T-helper 1 cell treated with Interleukin-12 subunit alpha and Interleukin-12 subunit beta and Interleukin-4 antibody, amounts not matched to agents 30 μg/mL and 1 μg/mL, for 36 hours (primary cell): ENCODE results near the gene NXPH1.

Source experiments
- H3K27ac Mint-ChIP-seq: one replicate; pipeline ENCODE4 v1.8.0; 2021; ENCODE audit warnings: mild to moderate bottlenecking, mixed read lengths
- H3K27me3 Mint-ChIP-seq: one replicate; pipeline ENCODE4 v1.8.0; 2021; ENCODE audit warnings: low read depth, mixed read lengths
- H3K36me3 Mint-ChIP-seq: one replicate; pipeline ENCODE4 v1.8.0; 2021; ENCODE audit warnings: low read depth, mixed read lengths
- H3K4me1 Mint-ChIP-seq: one replicate; pipeline ENCODE4 v1.8.0; 2021; ENCODE audit warnings: low read depth, mixed read lengths
- H3K4me3 Mint-ChIP-seq: one replicate; pipeline ENCODE4 v1.8.0; 2021; ENCODE audit warnings: mild to moderate bottlenecking, moderate library complexity, mixed read lengths
- H3K9me3 Mint-ChIP-seq: one replicate; pipeline ENCODE4 v1.8.0; 2021; ENCODE audit warnings: mixed read lengths

The NXPH1 gene

GRCh38 chr7:8627325-8627724 is 193.9 kb downstream of the NXPH1 start:
- Mint-ChIP-seq H3K4me3 (no peak overlapping the region), H3K27ac (no peak overlapping the region), H3K36me3 (no peaks in the 10 kb centered on the region), H3K4me1 (no peaks in the 10 kb centered on the region), H3K9me3 (peaks cover 5% of the 10 kb centered on the region), H3K27me3 (no peaks in the 10 kb centered on the region)

- Mint-ChIP-seq H3K4me3 (no peak overlapping the region), H3K9me3 (peaks cover 5% of the 10 kb centered on the region), H3K27me3 (no peaks in the 10 kb centered on the region), H3K27ac (no peak overlapping the region), H3K36me3 (no peaks in the 10 kb centered on the region), H3K4me1 (no peaks in the 10 kb centered on the region)
Measured at GRCh38 chr7:8628656-8629055, 195.2 kb downstream of the NXPH1 start.

GRCh38 chr7:8629504-8629903 is 196.1 kb downstream of the NXPH1 start:
- H3K4me3 Mint-ChIP-seq = no peak overlapping the region
- H3K27ac Mint-ChIP-seq = no peak overlapping the region
- no peaks in the 10 kb centered on the region for H3K4me1 Mint-ChIP-seq
- no peaks in the 10 kb centered on the region for H3K36me3 Mint-ChIP-seq
- H3K9me3 Mint-ChIP-seq = peaks cover 5% of the 10 kb centered on the region
- no peaks in the 10 kb centered on the region for H3K27me3 Mint-ChIP-seq

GRCh38 chr7:8637322-8637721 is 203.9 kb downstream of the NXPH1 start:
- no peaks in the 10 kb centered on the region for H3K27me3 Mint-ChIP-seq
- no peaks in the 10 kb centered on the region for H3K9me3 Mint-ChIP-seq
- H3K36me3 Mint-ChIP-seq = no peaks in the 10 kb centered on the region
- H3K27ac Mint-ChIP-seq = no peak overlapping the region
- no peak overlapping the region for H3K4me3 Mint-ChIP-seq
- H3K4me1 Mint-ChIP-seq = no peaks in the 10 kb centered on the region

DNA sequence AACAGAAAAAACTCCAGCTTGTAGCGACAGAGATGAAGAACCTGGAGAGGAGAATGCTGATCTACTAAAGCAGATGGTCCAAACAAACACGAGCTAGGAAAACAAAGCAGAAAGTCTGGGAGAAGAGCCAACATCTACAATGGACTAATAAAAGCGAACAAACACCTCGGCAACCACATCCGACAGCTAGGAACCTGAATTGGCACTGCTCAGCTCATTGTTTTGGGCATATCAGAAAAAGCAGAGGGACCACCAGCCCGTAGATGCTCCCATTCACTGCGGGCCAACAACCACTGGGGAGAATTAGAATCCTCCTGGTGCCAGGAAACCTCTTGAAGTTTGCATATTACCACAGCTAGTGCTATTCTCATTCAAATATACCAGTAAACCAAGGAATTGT is 204.7 kb downstream of the NXPH1 start:
- Mint-ChIP-seq H3K9me3 (no peaks in the 10 kb centered on the region), H3K27ac (no peak overlapping the region), H3K27me3 (no peaks in the 10 kb centered on the region), H3K36me3 (no peaks in the 10 kb centered on the region), H3K4me1 (no peaks in the 10 kb centered on the region), H3K4me3 (no peak overlapping the region)

DNA sequence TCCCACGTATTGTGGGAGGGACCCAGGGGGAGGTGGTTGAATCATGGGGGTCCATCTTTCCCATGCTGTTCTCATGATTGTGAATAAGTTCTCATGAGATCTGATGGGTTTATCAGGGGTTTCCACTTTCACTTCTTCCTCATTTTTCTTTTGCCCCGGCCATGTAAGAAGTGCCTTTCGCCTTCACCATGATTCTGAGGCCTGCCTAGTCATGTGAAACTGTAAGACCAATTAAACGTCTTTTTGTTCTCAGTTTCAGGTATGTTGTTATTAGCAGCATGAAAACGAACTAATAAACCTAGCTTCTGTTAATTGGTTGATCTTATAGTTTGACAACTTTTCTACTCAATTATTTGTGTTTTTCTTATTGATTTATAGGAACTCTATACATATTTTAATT is 206.3 kb downstream of the NXPH1 start:
- Mint-ChIP-seq H3K9me3 (no peaks in the 10 kb centered on the region), H3K4me1 (no peaks in the 10 kb centered on the region), H3K27ac (no peak overlapping the region), H3K4me3 (no peak overlapping the region), H3K27me3 (no peaks in the 10 kb centered on the region), H3K36me3 (no peaks in the 10 kb centered on the region)

- no peak overlapping the region for H3K4me3 Mint-ChIP-seq
- no peak overlapping the region for H3K27ac Mint-ChIP-seq
- no peaks in the 10 kb centered on the region for H3K27me3 Mint-ChIP-seq
- no peaks in the 10 kb centered on the region for H3K4me1 Mint-ChIP-seq
- no peaks in the 10 kb centered on the region for H3K36me3 Mint-ChIP-seq
- no peaks in the 10 kb centered on the region for H3K9me3 Mint-ChIP-seq
Measured at GRCh38 chr7:8640671-8641070, 207.3 kb downstream of the NXPH1 start.

GRCh38 chr7:8668627-8669500 is 235.5 kb downstream of the NXPH1 start:
- Mint-ChIP-seq H3K4me1 (no peaks in the 10 kb centered on the region), H3K27ac (no peak overlapping the region), H3K4me3 (no peak overlapping the region), H3K27me3 (no peaks in the 10 kb centered on the region), H3K36me3 (no peaks in the 10 kb centered on the region), H3K9me3 (peaks cover 6% of the 10 kb centered on the region)

DNA sequence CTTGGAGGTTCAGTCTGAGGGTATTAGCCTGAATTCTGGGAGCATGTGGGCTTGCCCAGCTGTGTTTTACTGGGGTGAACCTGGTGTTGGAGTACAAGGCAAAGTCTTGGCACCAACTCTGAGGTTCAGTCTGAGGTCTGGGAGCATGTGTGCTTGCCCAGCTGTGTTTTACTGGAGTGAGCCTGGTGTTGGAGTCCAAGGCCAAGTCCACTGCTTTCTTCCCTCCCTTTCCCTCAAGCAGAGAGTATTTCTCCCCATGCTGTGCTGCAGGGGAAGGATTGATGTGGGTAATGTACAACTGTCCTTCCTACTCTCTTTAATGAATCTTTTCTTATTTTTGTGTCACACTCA is 236.1 kb downstream of the NXPH1 start:
- H3K27me3 Mint-ChIP-seq = no peaks in the 10 kb centered on the region
- H3K4me3 Mint-ChIP-seq = no peak overlapping the region
- no peaks in the 10 kb centered on the region for H3K36me3 Mint-ChIP-seq
- no peaks in the 10 kb centered on the region for H3K4me1 Mint-ChIP-seq
- peaks cover 6% of the 10 kb centered on the region for H3K9me3 Mint-ChIP-seq
- no peak overlapping the region for H3K27ac Mint-ChIP-seq

GRCh38 chr7:8684426-8684825 is 251.0 kb downstream of the NXPH1 start:
- H3K4me3 Mint-ChIP-seq = no peak overlapping the region
- H3K27me3 Mint-ChIP-seq = no peaks in the 10 kb centered on the region
- no peaks in the 10 kb centered on the region for H3K9me3 Mint-ChIP-seq
- H3K4me1 Mint-ChIP-seq = no peaks in the 10 kb centered on the region
- H3K36me3 Mint-ChIP-seq = no peaks in the 10 kb centered on the region
- no peak overlapping the region for H3K27ac Mint-ChIP-seq

- H3K27me3 Mint-ChIP-seq = no peaks in the 10 kb centered on the region
- H3K36me3 Mint-ChIP-seq = no peaks in the 10 kb centered on the region
- H3K27ac Mint-ChIP-seq = no peak overlapping the region
- no peaks in the 10 kb centered on the region for H3K4me1 Mint-ChIP-seq
- no peaks in the 10 kb centered on the region for H3K9me3 Mint-ChIP-seq
- H3K4me3 Mint-ChIP-seq = no peak overlapping the region
Measured at GRCh38 chr7:8699875-8700624, 266.6 kb downstream of the NXPH1 start.

DNA sequence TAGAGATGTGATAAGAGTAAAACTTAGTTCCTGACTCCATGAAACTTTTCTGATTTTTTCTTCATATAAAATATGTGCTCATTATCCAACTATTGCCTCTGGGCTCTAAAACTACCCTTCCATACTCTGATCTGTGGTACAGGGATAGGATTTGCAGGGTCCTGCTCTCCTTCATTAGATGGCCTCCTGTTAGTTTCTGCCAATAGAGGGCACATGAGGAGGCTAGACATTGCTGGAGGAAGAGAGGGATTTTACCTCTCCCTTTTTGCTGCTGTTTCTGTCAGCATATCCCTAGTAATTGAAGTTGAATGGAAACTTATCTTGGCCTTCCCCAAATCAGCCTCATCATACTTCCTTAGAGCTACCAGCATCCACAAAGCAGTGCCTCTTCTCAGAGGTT is 269.4 kb downstream of the NXPH1 start:
- no peaks in the 10 kb centered on the region for H3K9me3 Mint-ChIP-seq
- H3K4me1 Mint-ChIP-seq = no peaks in the 10 kb centered on the region
- H3K4me3 Mint-ChIP-seq = no peak overlapping the region

GRCh38 chr7:8710124-8710523 is 276.7 kb downstream of the NXPH1 start:
- H3K4me3 Mint-ChIP-seq = no peak overlapping the region

More for the DNA sequence above, 269.4 kb downstream of the NXPH1 start:
- no peaks in the 10 kb centered on the region for H3K27me3 Mint-ChIP-seq
- H3K27ac Mint-ChIP-seq = no peak overlapping the region
- H3K36me3 Mint-ChIP-seq = no peaks in the 10 kb centered on the region

GRCh38 chr7:8714791-8715190 is 281.4 kb downstream of the NXPH1 start:
- Mint-ChIP-seq H3K27ac (no peak overlapping the region), H3K9me3 (no peaks in the 10 kb centered on the region)

More at GRCh38 chr7:8710124-8710523, 276.7 kb downstream of the NXPH1 start:
- Mint-ChIP-seq H3K9me3 (no peaks in the 10 kb centered on the region), H3K27me3 (no peaks in the 10 kb centered on the region), H3K36me3 (no peaks in the 10 kb centered on the region), H3K4me1 (no peaks in the 10 kb centered on the region), H3K27ac (no peak overlapping the region)

DNA sequence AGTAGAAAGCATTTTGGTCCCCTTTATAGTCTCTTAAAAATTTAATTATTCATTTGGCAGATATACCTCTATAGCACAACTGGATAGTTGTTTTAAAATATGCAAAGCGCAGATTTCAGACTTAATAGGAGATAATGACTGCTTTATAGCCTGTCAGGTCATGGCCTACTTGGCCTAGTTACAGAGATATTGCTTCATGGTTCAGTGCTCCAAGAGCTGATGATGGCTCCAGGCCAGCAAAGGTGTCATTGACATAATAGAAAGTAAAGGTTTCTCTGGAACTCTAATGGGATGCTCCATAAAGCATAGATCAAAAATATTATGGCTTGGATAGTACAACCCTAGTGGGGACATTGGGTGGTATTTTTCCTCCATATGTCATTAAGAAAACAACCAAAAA is 285.7 kb downstream of the NXPH1 start:
- Mint-ChIP-seq H3K4me3 (no peak overlapping the region), H3K36me3 (no peaks in the 10 kb centered on the region), H3K9me3 (no peaks in the 10 kb centered on the region), H3K27me3 (no peaks in the 10 kb centered on the region), H3K4me1 (no peaks in the 10 kb centered on the region), H3K27ac (no peak overlapping the region)

More at GRCh38 chr7:8714791-8715190, 281.4 kb downstream of the NXPH1 start:
- Mint-ChIP-seq H3K4me1 (no peaks in the 10 kb centered on the region), H3K27me3 (no peaks in the 10 kb centered on the region), H3K4me3 (no peak overlapping the region), H3K36me3 (no peaks in the 10 kb centered on the region)
